Measurements from ENCODE around the gene SAP30BP. TPM values are rescaled to one million over a fixed set of nuclear protein-coding genes. Genes with fewer than 3 reads are reported as not detected.
A peak's percentile ranks its signal among the peaks of the same experiment; 100 is the strongest.

SAP30BP gene
- total RNA-seq, 1 experiment from 2014 or later, result 89.7 TPM

- H4K8ac ChIP-seq (replicated peaks; ENCODE audit: insufficient read length, low read depth, low read length), result no peak overlapping the region
- no peak overlapping the region for H2BK5ac ChIP-seq (ENCODE audit: insufficient read length, low read length)
- no peak overlapping the region for H2AFZ ChIP-seq (ENCODE audit: low read length)
- H3K4me1 Mint-ChIP-seq, result peaks cover 8 to 17% of the 10 kb centered on the region in 2 experiments
- no peak overlapping the region for H3K56ac ChIP-seq (ENCODE audit: insufficient read length, low read depth, low read length)
- peaks cover 12% of the 10 kb centered on the region for H3K27me3 Mint-ChIP-seq (ENCODE audit: low read depth)
- H3K18ac ChIP-seq (ENCODE audit: insufficient read length, low read depth, low read length), result no peak overlapping the region
- no peak overlapping the region for H3K27ac ChIP-seq (ENCODE audit: insufficient read length, low read depth, low read length)
- no CpG with 5 or more reads among the region's 29 CpGs for WGBS (ENCODE audit: extremely low coverage, insufficient read length, low lambda C conversion rate)
- DNase-seq, result peak; percentile 36
- no peaks in the 10 kb centered on the region for H3K79me2 ChIP-seq (ENCODE audit: insufficient read depth, low read length)
- H3K4ac ChIP-seq (ENCODE audit: low read depth, low read length), result no peak overlapping the region
- H3K27me3 ChIP-seq (ENCODE audit: insufficient read depth, low read length), result no peaks in the 10 kb centered on the region
- no peak overlapping the region for H3T11ph ChIP-seq (ENCODE audit: low read length)
- H3K27ac Mint-ChIP-seq, result no peak overlapping the region
- H3K23me2 ChIP-seq (ENCODE audit: insufficient read length, low read depth, low read length, poor library complexity, severe bottlenecking), result peaks cover 3% of the 10 kb centered on the region
- H3K4me2 ChIP-seq (ENCODE audit: insufficient read depth, insufficient read length, low read length), result no peak overlapping the region
- H3K79me1 ChIP-seq (ENCODE audit: insufficient read depth, low read depth, low read length, poor library complexity, severe bottlenecking), result no peaks in the 10 kb centered on the region
- H2AK5ac ChIP-seq (ENCODE audit: insufficient read length, low read length), result no peak overlapping the region
- no peak overlapping the region for H2BK12ac ChIP-seq (ENCODE audit: insufficient read length, low read depth, low read length)
- H3K9me3 ChIP-seq (ENCODE audit: control insufficient read depth, low read depth, low read length), result no peaks in the 10 kb centered on the region
- H2BK120ac ChIP-seq (ENCODE audit: low read depth, low read length, poor library complexity, severe bottlenecking), result no peak overlapping the region
- no peak overlapping the region for H2BK20ac ChIP-seq (ENCODE audit: low read depth, low read length, poor library complexity, severe bottlenecking)
- no peak overlapping the region for H4K91ac ChIP-seq (ENCODE audit: insufficient read length, low read depth, low read length)
- H3K4me3 Mint-ChIP-seq, result no peak overlapping the region; a peak in 1 of 5 replicates
- no peak overlapping the region for H4K5ac ChIP-seq (ENCODE audit: insufficient read length, low read depth, low read length)
- TF ChIP-seq, protein P1, sequence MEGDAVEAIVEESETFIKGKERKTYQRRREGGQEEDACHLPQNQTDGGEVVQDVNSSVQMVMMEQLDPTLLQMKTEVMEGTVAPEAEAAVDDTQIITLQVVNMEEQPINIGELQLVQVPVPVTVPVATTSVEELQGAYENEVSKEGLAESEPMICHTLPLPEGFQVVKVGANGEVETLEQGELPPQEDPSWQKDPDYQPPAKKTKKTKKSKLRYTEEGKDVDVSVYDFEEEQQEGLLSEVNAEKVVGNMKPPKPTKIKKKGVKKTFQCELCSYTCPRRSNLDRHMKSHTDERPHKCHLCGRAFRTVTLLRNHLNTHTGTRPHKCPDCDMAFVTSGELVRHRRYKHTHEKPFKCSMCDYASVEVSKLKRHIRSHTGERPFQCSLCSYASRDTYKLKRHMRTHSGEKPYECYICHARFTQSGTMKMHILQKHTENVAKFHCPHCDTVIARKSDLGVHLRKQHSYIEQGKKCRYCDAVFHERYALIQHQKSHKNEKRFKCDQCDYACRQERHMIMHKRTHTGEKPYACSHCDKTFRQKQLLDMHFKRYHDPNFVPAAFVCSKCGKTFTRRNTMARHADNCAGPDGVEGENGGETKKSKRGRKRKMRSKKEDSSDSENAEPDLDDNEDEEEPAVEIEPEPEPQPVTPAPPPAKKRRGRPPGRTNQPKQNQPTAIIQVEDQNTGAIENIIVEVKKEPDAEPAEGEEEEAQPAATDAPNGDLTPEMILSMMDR (conservative IDR thresholded peaks at IDR 0.05), result no peak
- H3K4me1 ChIP-seq (ENCODE audit: insufficient read depth, low read length), result no peaks in the 10 kb centered on the region; the same call in 1 of the 2 replicates
- H3K9ac ChIP-seq (ENCODE audit: extremely low read depth, insufficient read length, low read length), result no peak overlapping the region
- no peaks in the 10 kb centered on the region for H4K20me1 ChIP-seq (ENCODE audit: control insufficient read depth, insufficient read depth, insufficient read length)
- H3K14ac ChIP-seq (ENCODE audit: insufficient read depth, low read length), result no peak overlapping the region
- H2BK15ac ChIP-seq (ENCODE audit: low read depth, low read length), result no peak overlapping the region
- H3K23ac ChIP-seq (ENCODE audit: insufficient read length, low read depth, low read length), result no peak overlapping the region
- H3K9me3 Mint-ChIP-seq, result no peaks in the 10 kb centered on the region
- H3K36me3 Mint-ChIP-seq (ENCODE audit: insufficient read depth in 1 of 3, low read depth in 3 of 3), result peaks cover 0 to 2% (median 0%) of the 10 kb centered on the region in 3 experiments; a peak in 1 of 7 replicates
Observed at GRCh38 chr17:75756451-75757085, 89.4 kb downstream of the SAP30BP start.

All from H9 (cell line).